K562 (cell line): Measurements from ENCODE around the gene POLD2. TPM values are rescaled to one million over a fixed set of nuclear protein-coding genes. Genes with fewer than 3 reads are reported as not detected.

Experiments used
- ATAC-seq: fragments of 200-7000 bp; cut with Tn5 transposase; 3 replicates; pipeline ENCODE4 v1.9.1; 2020; ENCODE audit warnings: moderate library complexity
- BruUV-seq: library from RNA; stranded (reverse); fragments of 400-500 nt; replicated peaks from 2 replicates; lab custom pipeline; 2021; lab: Mats Ljungman, UMichigan
- CTCF ChIA-PET: fragments of 300-600 bp; formaldehyde crosslinking; extraction: SDS; loops from one replicate; lab custom pipeline; 2021; ENCODE audit warnings: low intra/inter-chr PET ratio; lab: Yijun Ruan, JAX
- POLR2A ChIA-PET: fragments of 300-600, 350-650 bp; sonication (Branson Sonifier 250); formaldehyde crosslinking; extraction: SDS; loops from one replicate; lab custom pipeline; 2021; ENCODE audit warnings: antibody characterized with exemption, inconsistent platforms; lab: Yijun Ruan, JAX
- DNase-seq, 4 experiments: peaks; one replicate each; pipeline versions ENCODE4 v3.0.0 to v3.0.0-alpha.2; 2011 to 2018; ENCODE audit warnings: low spot score in 3 of 4, mixed read lengths in 3 of 4; ENCODE audit errors: extremely low read depth in 1 of 4
- FAIRE-seq: peaks from 2 replicates; lab custom pipeline; 2011; peaks lifted over from hg19 to GRCh38; lab: Jason Lieb, UNC
- H2AFZ ChIP-seq: 2 replicates; pipeline ENCODE4 v1.6.0; 2011; ENCODE audit warnings: low read depth, low read length, control low read depth, inconsistent platforms
- H3K27ac ChIP-seq: fragments of 200-600 bp; 3 replicates; pipeline ENCODE4 v1.8.0; 2011; ENCODE audit warnings: low read depth, mild to moderate bottlenecking, control low read depth, inconsistent platforms, low read length, moderate library complexity, mixed read lengths; ENCODE audit errors: extremely low read depth
- H3K27me3 ChIP-seq, 2 experiments: fragments of 300-600 bp in 1 of 2; 2 replicates in 1 of 2; 3 replicates in 1 of 2; pipeline versions ENCODE4 v1.6.0 to v1.8.0; 2011; ENCODE audit warnings: inconsistent platforms in 2 of 2, low read length in 2 of 2, mild to moderate bottlenecking in 1 of 2, mixed read lengths in 1 of 2, moderate library complexity in 1 of 2; ENCODE audit not compliant: control insufficient read depth in 2 of 2, insufficient read depth in 2 of 2
- H3K36me3 ChIP-seq: fragments of 300-600 bp; 3 replicates; pipeline ENCODE4 v1.8.0; 2011; ENCODE audit warnings: mild to moderate bottlenecking, low read length, inconsistent platforms; ENCODE audit not compliant: control insufficient read depth, insufficient read depth
- H3K4me1 ChIP-seq, 2 experiments: fragments of 200-600 bp in 1 of 2; replicated peaks in 1 of 2; 2 replicates in 1 of 2; 3 replicates in 1 of 2; pipeline versions ENCODE4 v1.5.1 to v1.8.0; 2011; ENCODE audit warnings: inconsistent platforms in 2 of 2, low read length in 2 of 2, mild to moderate bottlenecking in 1 of 2, mixed read lengths in 1 of 2, moderate library complexity in 1 of 2; ENCODE audit not compliant: control insufficient read depth in 2 of 2, insufficient read depth in 2 of 2
- H3K4me2 ChIP-seq: 2 replicates; pipeline ENCODE4 v1.6.1; 2011; ENCODE audit warnings: low read length, control low read depth, inconsistent platforms, mixed read lengths; ENCODE audit not compliant: insufficient read depth
- H3K4me3 ChIP-seq: fragments of 200-600 bp; sonication (generic), shearing (Covaris generic); 2 replicates; pipeline ENCODE4 v1.5.1; 2016; ENCODE audit warnings: control low read depth, inconsistent platforms
- H3K79me2 ChIP-seq: fragments of 200-600 bp; 3 replicates; pipeline ENCODE4 v1.8.0; 2011; ENCODE audit warnings: low read length, inconsistent platforms; ENCODE audit not compliant: control insufficient read depth, insufficient read depth
- H3K9ac ChIP-seq, 2 experiments: 2 replicates each; pipeline versions ENCODE4 v1.6.0 to v1.6.1; 2011; ENCODE audit warnings: low read depth in 2 of 2, low read length in 2 of 2, control low read depth in 1 of 2, inconsistent platforms in 1 of 2, mild to moderate bottlenecking in 1 of 2, mixed read lengths in 1 of 2; ENCODE audit not compliant: insufficient read depth in 1 of 2
- H3K9me1 ChIP-seq: one replicate; pipeline ENCODE4 v1.6.0; 2011; ENCODE audit warnings: inconsistent platforms, mild to moderate bottlenecking, low read length, moderate library complexity; ENCODE audit not compliant: control insufficient read depth, insufficient read depth
- H3K9me3 ChIP-seq: replicated peaks from 2 replicates; pipeline ENCODE4 v1.5.1; 2011; ENCODE audit warnings: low read depth, low read length, inconsistent platforms; ENCODE audit not compliant: control insufficient read depth, insufficient read depth
- H4K20me1 ChIP-seq: replicated peaks from 2 replicates; pipeline ENCODE4 v1.6.1; 2011; ENCODE audit warnings: low read length, inconsistent platforms, mixed read lengths; ENCODE audit not compliant: control insufficient read depth, insufficient read depth
- CBFA2T3 ChIP-seq: fragments of 450-650 bp; IDR thresholded peaks from 2 replicates; pipeline ENCODE4 v1.6.1; 2017
- HDAC2 ChIP-seq: fragments of 450-650 bp; IDR thresholded peaks from 2 replicates; pipeline ENCODE4 v1.6.1; 2016; ENCODE audit warnings: mild to moderate bottlenecking
- NFYB ChIP-seq: IDR thresholded peaks from 2 replicates; pipeline ENCODE4 v1.6.1; 2011; ENCODE audit warnings: mild to moderate bottlenecking, moderate library complexity; ENCODE audit not compliant: insufficient read length; ENCODE audit errors: extremely low read depth
- ZNF764 ChIP-seq: fragments of 250-450 bp; sonication (Bioruptor Pico); IDR thresholded peaks from 2 replicates; pipeline ENCODE4 v1.4.0; 2020; ENCODE audit warnings: low read depth, mild to moderate bottlenecking, moderate library complexity
- WGBS: fragments of 100-300 bp; shearing (Covaris generic); methylation state at CpG from one replicate; pipeline ENCODE4 v1.1.6; 2016; ENCODE audit warnings: low coverage, mixed read lengths; ENCODE audit not compliant: insufficient coverage; ENCODE audit errors: missing lambda C conversion rate; 5-methylcytosine and 5-hydroxymethylcytosine counted together
- in situ Hi-C: fragments of 300-500 bp; cut with MboI; formaldehyde crosslinking; loops from 4 replicates; pipeline ENCODE4 v1.15.0; 2018; ENCODE audit warnings: inconsistent platforms, mixed read lengths
- intact Hi-C: fragments of 100-400 bp; cut with micrococcal nuclease; formaldehyde crosslinking; loops from 2 replicates; pipeline ENCODE4 v1.14.2; 2022
- polyA plus RNA-seq, 8 experiments: library from polyadenylated mRNA; depleted of rRNA in 4 of 8; stranded (reverse) in 5 of 8; unstranded in 3 of 8; fragments of >200 nt; fragmentation: Nextera tagmentation in 2 of 8; fragmentation: Illumina TruSeq in 1 of 8; extraction: Ambion mirVana in 2 of 8; extraction: Trizol in 1 of 8; gene quantifications; 2 replicates each; pipeline versions ENCODE4 v1.2.1 to v1.2.3, GENCODE V29; 2011 to 2014; ENCODE audit warnings: inconsistent platforms in 1 of 8, missing spikeins in 1 of 8
- total RNA-seq, 7 experiments: library from RNA; depleted of rRNA in 6 of 7; stranded (reverse); fragments of >200 nt in 6 of 7; fragmentation: Illumina TruSeq in 2 of 7; extraction: Trizol in 2 of 7; gene quantifications; 2 replicates each; pipeline versions ENCODE4 v1.2.1 to v1.2.3, GENCODE V29; 2011 to 2021; ENCODE audit warnings: low replicate concordance in 1 of 7
- TF ChIP-seq, protein P1 (sequence below): fragments of 250-450 bp; sonication (Bioruptor Pico); IDR thresholded peaks from 2 replicates; pipeline ENCODE4 v1.4.0; 2020; ENCODE audit warnings: mild to moderate bottlenecking
- TF ChIP-seq, protein P2 (sequence below): fragments of 450-650 bp; IDR thresholded peaks from 2 replicates; pipeline ENCODE4 v1.6.1; 2017; ENCODE audit warnings: antibody characterized with exemption, mild to moderate bottlenecking
- TF ChIP-seq, protein P3 (sequence below): sonication (generic); formaldehyde crosslinking; IDR thresholded peaks from 2 replicates; pipeline ENCODE4 v1.8.0; 2022; ENCODE audit warnings: mild to moderate bottlenecking, missing genetic modification reagents
- TF ChIP-seq, protein P4 (sequence below): fragments of 450-650 bp; formaldehyde crosslinking; IDR thresholded peaks from 2 replicates; pipeline ENCODE4 v1.4.0; 2022; ENCODE audit warnings: missing genetic modification characterization

POLD2 gene
- total and polyA plus RNA-seq, 9 of the 15 experiments (the other 6 are each of a cell fraction or from before 2014, with no cell fraction given), result 29.7 to 259 (median 225) TPM

DNA sequence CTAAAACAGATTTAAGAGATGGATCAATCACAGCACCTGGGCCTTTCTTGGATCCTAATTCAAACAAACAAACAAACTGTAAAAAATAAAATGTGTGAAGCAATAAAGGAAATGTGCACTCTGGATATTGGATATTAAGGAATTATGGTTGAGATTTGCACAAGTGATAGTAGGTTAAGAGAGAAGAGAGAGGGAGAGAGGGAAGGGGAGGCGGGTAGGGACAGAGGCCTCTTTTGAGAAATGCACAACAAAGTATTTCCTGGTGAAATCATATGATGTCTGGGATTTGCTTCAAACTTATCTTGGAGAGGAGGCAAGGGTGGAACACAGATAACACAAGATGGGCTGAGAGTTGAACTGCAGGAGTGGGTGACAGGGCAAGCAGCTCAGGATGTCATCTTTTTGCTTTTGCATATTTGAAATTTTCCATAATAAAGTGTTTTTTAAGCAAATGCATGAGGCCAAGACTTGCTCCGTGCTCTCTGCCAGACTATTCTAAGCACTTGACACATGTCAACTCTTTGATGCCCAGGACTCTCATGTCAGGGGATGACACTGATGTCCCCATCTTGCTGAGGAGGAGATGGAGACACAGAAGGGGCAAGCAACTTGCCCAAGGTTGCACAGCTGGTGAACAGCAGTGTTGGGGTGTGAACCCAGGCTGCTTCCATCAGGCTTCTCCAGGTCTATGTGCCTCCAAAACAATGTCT lies 28.3 kb downstream of the POLD2 start (continued):
- TF ChIP-seq CBFA2T3 (peak; percentile 43; the same call in 1 of the 2 replicates), HDAC2 (no peak), NFYB (no peak)
- TF ChIP-seq, protein P1, sequence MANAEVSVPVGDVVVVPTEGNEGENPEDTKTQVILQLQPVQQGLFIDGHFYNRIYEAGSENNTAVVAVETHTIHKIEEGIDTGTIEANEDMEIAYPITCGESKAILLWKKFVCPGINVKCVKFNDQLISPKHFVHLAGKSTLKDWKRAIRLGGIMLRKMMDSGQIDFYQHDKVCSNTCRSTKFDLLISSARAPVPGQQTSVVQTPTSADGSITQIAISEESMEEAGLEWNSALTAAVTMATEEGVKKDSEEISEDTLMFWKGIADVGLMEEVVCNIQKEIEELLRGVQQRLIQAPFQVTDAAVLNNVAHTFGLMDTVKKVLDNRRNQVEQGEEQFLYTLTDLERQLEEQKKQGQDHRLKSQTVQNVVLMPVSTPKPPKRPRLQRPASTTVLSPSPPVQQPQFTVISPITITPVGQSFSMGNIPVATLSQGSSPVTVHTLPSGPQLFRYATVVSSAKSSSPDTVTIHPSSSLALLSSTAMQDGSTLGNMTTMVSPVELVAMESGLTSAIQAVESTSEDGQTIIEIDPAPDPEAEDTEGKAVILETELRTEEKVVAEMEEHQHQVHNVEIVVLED (CRISPR knock-in tag), result no peak

DNA sequence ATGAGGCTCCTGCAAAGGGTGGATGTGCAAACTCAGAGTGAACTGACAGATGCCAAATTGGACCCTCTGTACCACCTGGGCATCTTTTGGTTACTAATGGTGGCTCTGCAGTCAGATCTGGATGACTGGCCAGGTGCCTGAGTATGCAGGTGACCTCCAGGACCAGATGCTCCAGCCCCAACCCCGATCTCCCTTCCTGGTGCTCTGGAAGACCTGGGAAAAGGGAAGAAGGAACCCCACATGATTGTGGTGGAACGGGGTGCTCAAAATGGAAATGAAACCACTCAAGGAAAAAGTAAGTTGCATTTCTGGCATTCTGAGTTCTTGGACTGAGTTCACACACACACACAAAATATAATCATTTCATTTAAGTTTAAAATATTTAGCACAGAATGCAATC lies 29.0 kb downstream of the POLD2 start:
- 5% methylated on average over 2 of the region's 2 CpGs for WGBS
- in situ Hi-C loops (no loop called here), intact Hi-C loops (no loop called here)
- FAIRE-seq (no peak), ATAC-seq (no peak), DNase-seq (no peak)
- peaks cover 0 to 5% of the 10 kb centered on the region in 2 experiments; a peak in 1 of 5 replicates for H3K27me3 ChIP-seq
- H2AFZ ChIP-seq, result no peak overlapping the region
- H3K9me3 ChIP-seq, result no peaks in the 10 kb centered on the region
- H4K20me1 ChIP-seq, result no peaks in the 10 kb centered on the region
- H3K4me2 ChIP-seq, result no peak overlapping the region
- H3K4me1 ChIP-seq, result peaks cover 0 to 8% of the 10 kb centered on the region in 2 experiments; a peak in 1 of 5 replicates
- no peak overlapping the region for H3K27ac ChIP-seq
- H3K36me3 ChIP-seq, result no peaks in the 10 kb centered on the region
- no peaks in the 10 kb centered on the region for H3K9me1 ChIP-seq
- H3K4me3 ChIP-seq, result no peak overlapping the region
- H3K79me2 ChIP-seq, result no peaks in the 10 kb centered on the region
- ChIA-PET POLR2A (no interaction called here), CTCF (no interaction called here)
- BruUV-seq, result no TSS peak
- H3K9ac ChIP-seq, result no peak overlapping the region
- TF ChIP-seq, protein P2, sequence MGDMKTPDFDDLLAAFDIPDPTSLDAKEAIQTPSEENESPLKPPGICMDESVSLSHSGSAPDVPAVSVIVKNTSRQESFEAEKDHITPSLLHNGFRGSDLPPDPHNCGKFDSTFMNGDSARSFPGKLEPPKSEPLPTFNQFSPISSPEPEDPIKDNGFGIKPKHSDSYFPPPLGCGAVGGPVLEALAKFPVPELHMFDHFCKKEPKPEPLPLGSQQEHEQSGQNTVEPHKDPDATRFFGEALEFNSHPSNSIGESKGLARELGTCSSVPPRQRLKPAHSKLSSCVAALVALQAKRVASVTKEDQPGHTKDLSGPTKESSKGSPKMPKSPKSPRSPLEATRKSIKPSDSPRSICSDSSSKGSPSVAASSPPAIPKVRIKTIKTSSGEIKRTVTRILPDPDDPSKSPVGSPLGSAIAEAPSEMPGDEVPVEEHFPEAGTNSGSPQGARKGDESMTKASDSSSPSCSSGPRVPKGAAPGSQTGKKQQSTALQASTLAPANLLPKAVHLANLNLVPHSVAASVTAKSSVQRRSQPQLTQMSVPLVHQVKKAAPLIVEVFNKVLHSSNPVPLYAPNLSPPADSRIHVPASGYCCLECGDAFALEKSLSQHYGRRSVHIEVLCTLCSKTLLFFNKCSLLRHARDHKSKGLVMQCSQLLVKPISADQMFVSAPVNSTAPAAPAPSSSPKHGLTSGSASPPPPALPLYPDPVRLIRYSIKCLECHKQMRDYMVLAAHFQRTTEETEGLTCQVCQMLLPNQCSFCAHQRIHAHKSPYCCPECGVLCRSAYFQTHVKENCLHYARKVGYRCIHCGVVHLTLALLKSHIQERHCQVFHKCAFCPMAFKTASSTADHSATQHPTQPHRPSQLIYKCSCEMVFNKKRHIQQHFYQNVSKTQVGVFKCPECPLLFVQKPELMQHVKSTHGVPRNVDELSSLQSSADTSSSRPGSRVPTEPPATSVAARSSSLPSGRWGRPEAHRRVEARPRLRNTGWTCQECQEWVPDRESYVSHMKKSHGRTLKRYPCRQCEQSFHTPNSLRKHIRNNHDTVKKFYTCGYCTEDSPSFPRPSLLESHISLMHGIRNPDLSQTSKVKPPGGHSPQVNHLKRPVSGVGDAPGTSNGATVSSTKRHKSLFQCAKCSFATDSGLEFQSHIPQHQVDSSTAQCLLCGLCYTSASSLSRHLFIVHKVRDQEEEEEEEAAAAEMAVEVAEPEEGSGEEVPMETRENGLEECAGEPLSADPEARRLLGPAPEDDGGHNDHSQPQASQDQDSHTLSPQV, result no peak
- TF ChIP-seq, protein P3, sequence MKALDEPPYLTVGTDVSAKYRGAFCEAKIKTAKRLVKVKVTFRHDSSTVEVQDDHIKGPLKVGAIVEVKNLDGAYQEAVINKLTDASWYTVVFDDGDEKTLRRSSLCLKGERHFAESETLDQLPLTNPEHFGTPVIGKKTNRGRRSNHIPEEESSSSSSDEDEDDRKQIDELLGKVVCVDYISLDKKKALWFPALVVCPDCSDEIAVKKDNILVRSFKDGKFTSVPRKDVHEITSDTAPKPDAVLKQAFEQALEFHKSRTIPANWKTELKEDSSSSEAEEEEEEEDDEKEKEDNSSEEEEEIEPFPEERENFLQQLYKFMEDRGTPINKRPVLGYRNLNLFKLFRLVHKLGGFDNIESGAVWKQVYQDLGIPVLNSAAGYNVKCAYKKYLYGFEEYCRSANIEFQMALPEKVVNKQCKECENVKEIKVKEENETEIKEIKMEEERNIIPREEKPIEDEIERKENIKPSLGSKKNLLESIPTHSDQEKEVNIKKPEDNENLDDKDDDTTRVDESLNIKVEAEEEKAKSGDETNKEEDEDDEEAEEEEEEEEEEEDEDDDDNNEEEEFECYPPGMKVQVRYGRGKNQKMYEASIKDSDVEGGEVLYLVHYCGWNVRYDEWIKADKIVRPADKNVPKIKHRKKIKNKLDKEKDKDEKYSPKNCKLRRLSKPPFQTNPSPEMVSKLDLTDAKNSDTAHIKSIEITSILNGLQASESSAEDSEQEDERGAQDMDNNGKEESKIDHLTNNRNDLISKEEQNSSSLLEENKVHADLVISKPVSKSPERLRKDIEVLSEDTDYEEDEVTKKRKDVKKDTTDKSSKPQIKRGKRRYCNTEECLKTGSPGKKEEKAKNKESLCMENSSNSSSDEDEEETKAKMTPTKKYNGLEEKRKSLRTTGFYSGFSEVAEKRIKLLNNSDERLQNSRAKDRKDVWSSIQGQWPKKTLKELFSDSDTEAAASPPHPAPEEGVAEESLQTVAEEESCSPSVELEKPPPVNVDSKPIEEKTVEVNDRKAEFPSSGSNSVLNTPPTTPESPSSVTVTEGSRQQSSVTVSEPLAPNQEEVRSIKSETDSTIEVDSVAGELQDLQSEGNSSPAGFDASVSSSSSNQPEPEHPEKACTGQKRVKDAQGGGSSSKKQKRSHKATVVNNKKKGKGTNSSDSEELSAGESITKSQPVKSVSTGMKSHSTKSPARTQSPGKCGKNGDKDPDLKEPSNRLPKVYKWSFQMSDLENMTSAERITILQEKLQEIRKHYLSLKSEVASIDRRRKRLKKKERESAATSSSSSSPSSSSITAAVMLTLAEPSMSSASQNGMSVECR (CRISPR knock-in tag), result no peak
- TF ChIP-seq ZNF764 (CRISPR knock-in tag), result no peak
- TF ChIP-seq, protein P4, sequence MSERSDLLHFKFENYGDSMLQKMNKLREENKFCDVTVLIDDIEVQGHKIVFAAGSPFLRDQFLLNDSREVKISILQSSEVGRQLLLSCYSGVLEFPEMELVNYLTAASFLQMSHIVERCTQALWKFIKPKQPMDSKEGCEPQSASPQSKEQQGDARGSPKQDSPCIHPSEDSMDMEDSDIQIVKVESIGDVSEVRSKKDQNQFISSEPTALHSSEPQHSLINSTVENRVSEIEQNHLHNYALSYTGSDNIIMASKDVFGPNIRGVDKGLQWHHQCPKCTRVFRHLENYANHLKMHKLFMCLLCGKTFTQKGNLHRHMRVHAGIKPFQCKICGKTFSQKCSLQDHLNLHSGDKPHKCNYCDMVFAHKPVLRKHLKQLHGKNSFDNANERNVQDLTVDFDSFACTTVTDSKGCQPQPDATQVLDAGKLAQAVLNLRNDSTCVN, result no peak
